Measurements from ENCODE around the gene ASCC3.

DNA sequence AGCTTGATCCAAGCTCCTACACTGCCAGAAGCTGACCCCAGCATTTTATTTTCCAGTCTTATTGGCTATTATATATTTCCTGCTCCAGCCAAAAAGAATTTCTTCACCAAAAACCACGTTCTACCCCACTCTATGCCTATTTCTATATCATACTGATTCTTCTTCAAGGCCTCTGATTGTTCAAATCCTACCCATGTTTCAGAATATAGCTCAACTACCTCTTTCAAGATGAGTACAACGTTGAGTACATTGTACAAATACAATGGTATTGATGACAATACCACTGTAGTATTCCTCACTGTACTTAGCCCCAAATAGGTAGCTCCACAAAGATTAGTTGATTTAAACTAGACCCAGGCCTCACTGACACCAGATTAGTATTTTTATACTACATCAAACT lies 31.0 kb downstream of the ASCC3 start:
- TF ChIP-seq, protein P1, sequence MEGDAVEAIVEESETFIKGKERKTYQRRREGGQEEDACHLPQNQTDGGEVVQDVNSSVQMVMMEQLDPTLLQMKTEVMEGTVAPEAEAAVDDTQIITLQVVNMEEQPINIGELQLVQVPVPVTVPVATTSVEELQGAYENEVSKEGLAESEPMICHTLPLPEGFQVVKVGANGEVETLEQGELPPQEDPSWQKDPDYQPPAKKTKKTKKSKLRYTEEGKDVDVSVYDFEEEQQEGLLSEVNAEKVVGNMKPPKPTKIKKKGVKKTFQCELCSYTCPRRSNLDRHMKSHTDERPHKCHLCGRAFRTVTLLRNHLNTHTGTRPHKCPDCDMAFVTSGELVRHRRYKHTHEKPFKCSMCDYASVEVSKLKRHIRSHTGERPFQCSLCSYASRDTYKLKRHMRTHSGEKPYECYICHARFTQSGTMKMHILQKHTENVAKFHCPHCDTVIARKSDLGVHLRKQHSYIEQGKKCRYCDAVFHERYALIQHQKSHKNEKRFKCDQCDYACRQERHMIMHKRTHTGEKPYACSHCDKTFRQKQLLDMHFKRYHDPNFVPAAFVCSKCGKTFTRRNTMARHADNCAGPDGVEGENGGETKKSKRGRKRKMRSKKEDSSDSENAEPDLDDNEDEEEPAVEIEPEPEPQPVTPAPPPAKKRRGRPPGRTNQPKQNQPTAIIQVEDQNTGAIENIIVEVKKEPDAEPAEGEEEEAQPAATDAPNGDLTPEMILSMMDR (IDR thresholded peaks at IDR 0.05; ENCODE audit: extremely low read depth in 1 of 2, insufficient read depth in 1 of 2, low read depth in 1 of 2, low read length in 2 of 2): no peak
- TF ChIP-seq JUN (IDR thresholded peaks at IDR 0.05; ENCODE audit: borderline replicate concordance, insufficient read depth, insufficient read length, low read depth) (no peak), POLR2A (IDR thresholded peaks at IDR 0.05; ENCODE audit: low read depth, low read length) (no peak), POLR2AphosphoS5 (IDR thresholded peaks at IDR 0.05; ENCODE audit: insufficient read depth, low read depth, low read length) (no peak), MYC (IDR thresholded peaks at IDR 0.05; ENCODE audit: low read depth, low read length) (no peak), GATA2 (IDR thresholded peaks at IDR 0.05; ENCODE audit: insufficient read depth, insufficient read length, low read depth, low read length) (no peak)
- TF ChIP-seq, protein P2, sequence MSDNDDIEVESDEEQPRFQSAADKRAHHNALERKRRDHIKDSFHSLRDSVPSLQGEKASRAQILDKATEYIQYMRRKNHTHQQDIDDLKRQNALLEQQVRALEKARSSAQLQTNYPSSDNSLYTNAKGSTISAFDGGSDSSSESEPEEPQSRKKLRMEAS (IDR thresholded peaks at IDR 0.05; ENCODE audit: insufficient read depth, insufficient read length): no peak
